WTC11 (cell line): Measurements from ENCODE around the gene AKT3. TPM values are rescaled to one million over a fixed set of nuclear protein-coding genes. Genes with fewer than 3 reads are reported as not detected.

Experiments used
- E2F4 ChIP-seq: sonication (generic); formaldehyde crosslinking; IDR thresholded peaks from 2 replicates; pipeline ENCODE4 v1.8.1; 2022; ENCODE audit warnings: low read depth, mild to moderate bottlenecking, moderate library complexity, missing genetic modification reagents, borderline replicate concordance
- ELF4 ChIP-seq: sonication (generic); formaldehyde crosslinking; IDR thresholded peaks from 2 replicates; pipeline ENCODE4 v1.8.1; 2022; ENCODE audit warnings: low read depth, mild to moderate bottlenecking, moderate library complexity, missing genetic modification reagents
- EMX1 ChIP-seq: fragments of 250-450 bp; sonication (Bioruptor Pico); IDR thresholded peaks from 2 replicates; pipeline ENCODE4 v1.8.0; 2021; ENCODE audit warnings: mild to moderate bottlenecking
- FOXP1 ChIP-seq: sonication (generic); formaldehyde crosslinking; IDR thresholded peaks from 2 replicates; pipeline ENCODE4 v1.8.0; 2022; ENCODE audit warnings: missing genetic modification reagents, mild to moderate bottlenecking, moderate library complexity, borderline replicate concordance
- FOXP4 ChIP-seq: sonication (generic); formaldehyde crosslinking; IDR thresholded peaks from 2 replicates; pipeline ENCODE4 v1.8.0; 2022; ENCODE audit warnings: mild to moderate bottlenecking, missing genetic modification reagents
- NR3C1 ChIP-seq: sonication (generic); formaldehyde crosslinking; conservative IDR thresholded peaks from 2 replicates; pipeline ENCODE4 v1.8.1; 2023; ENCODE audit warnings: low read depth, mild to moderate bottlenecking, missing genetic modification reagents
- OVOL2 ChIP-seq: fragments of 250-450 bp; sonication (Bioruptor Pico); IDR thresholded peaks from 2 replicates; pipeline ENCODE4 v1.9.0; 2021; ENCODE audit warnings: mild to moderate bottlenecking, borderline replicate concordance
- RELA ChIP-seq: sonication (generic); formaldehyde crosslinking; IDR thresholded peaks from 2 replicates; pipeline ENCODE4 v1.8.1; 2022; ENCODE audit warnings: missing genetic modification reagents, mild to moderate bottlenecking, borderline replicate concordance
- TCF7 ChIP-seq: sonication (generic); formaldehyde crosslinking; IDR thresholded peaks from 2 replicates; pipeline ENCODE4 v1.8.0; 2022; ENCODE audit warnings: mild to moderate bottlenecking, low read depth, missing genetic modification reagents, moderate library complexity
- TEAD1 ChIP-seq: sonication (generic); formaldehyde crosslinking; IDR thresholded peaks from 2 replicates; pipeline ENCODE4 v1.8.0; 2022; ENCODE audit warnings: mild to moderate bottlenecking, missing genetic modification reagents
- ZNF416 ChIP-seq: fragments of 250-450 bp; sonication (Bioruptor Pico); IDR thresholded peaks from 2 replicates; pipeline ENCODE4 v1.9.0; 2021; ENCODE audit warnings: mild to moderate bottlenecking, inconsistent platforms
- ZNF425 ChIP-seq: fragments of 250-450 bp; sonication (Bioruptor Pico); conservative IDR thresholded peaks from 2 replicates; pipeline ENCODE4 v1.9.0; 2021; ENCODE audit warnings: mild to moderate bottlenecking
- total RNA-seq: library from RNA; stranded (reverse); gene quantifications from 3 replicates; pipeline ENCODE4 v1.2.3, GENCODE V29; 2021
- TF ChIP-seq, protein P1 (sequence below): fragments of 250-450 bp; sonication (Bioruptor Pico); IDR thresholded peaks from 2 replicates; pipeline ENCODE4 v1.9.0; 2021; ENCODE audit warnings: mild to moderate bottlenecking, borderline replicate concordance
- TF ChIP-seq, protein P2 (sequence below): sonication (generic); formaldehyde crosslinking; conservative IDR thresholded peaks from 2 replicates; pipeline ENCODE4 v1.8.1; 2023; ENCODE audit warnings: mild to moderate bottlenecking, low read depth, missing genetic modification reagents, moderate library complexity
- TF ChIP-seq, protein P3 (sequence below): sonication (generic); formaldehyde crosslinking; IDR thresholded peaks from 2 replicates; pipeline ENCODE4 v1.8.1; 2023; ENCODE audit warnings: mild to moderate bottlenecking, moderate library complexity, missing genetic modification reagents
- TF ChIP-seq, protein P4 (sequence below): sonication (generic); formaldehyde crosslinking; IDR thresholded peaks from 2 replicates; pipeline ENCODE4 v1.8.0; 2023; ENCODE audit warnings: missing genetic modification reagents, mild to moderate bottlenecking, borderline replicate concordance

The AKT3 gene
- total RNA-seq, 1 experiment from 2014 or later: 38.5 TPM

- TF ChIP-seq, protein P1, sequence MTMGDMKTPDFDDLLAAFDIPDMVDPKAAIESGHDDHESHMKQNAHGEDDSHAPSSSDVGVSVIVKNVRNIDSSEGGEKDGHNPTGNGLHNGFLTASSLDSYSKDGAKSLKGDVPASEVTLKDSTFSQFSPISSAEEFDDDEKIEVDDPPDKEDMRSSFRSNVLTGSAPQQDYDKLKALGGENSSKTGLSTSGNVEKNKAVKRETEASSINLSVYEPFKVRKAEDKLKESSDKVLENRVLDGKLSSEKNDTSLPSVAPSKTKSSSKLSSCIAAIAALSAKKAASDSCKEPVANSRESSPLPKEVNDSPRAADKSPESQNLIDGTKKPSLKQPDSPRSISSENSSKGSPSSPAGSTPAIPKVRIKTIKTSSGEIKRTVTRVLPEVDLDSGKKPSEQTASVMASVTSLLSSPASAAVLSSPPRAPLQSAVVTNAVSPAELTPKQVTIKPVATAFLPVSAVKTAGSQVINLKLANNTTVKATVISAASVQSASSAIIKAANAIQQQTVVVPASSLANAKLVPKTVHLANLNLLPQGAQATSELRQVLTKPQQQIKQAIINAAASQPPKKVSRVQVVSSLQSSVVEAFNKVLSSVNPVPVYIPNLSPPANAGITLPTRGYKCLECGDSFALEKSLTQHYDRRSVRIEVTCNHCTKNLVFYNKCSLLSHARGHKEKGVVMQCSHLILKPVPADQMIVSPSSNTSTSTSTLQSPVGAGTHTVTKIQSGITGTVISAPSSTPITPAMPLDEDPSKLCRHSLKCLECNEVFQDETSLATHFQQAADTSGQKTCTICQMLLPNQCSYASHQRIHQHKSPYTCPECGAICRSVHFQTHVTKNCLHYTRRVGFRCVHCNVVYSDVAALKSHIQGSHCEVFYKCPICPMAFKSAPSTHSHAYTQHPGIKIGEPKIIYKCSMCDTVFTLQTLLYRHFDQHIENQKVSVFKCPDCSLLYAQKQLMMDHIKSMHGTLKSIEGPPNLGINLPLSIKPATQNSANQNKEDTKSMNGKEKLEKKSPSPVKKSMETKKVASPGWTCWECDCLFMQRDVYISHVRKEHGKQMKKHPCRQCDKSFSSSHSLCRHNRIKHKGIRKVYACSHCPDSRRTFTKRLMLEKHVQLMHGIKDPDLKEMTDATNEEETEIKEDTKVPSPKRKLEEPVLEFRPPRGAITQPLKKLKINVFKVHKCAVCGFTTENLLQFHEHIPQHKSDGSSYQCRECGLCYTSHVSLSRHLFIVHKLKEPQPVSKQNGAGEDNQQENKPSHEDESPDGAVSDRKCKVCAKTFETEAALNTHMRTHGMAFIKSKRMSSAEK (CRISPR knock-in tag): no peak
- TF ChIP-seq, protein P2, sequence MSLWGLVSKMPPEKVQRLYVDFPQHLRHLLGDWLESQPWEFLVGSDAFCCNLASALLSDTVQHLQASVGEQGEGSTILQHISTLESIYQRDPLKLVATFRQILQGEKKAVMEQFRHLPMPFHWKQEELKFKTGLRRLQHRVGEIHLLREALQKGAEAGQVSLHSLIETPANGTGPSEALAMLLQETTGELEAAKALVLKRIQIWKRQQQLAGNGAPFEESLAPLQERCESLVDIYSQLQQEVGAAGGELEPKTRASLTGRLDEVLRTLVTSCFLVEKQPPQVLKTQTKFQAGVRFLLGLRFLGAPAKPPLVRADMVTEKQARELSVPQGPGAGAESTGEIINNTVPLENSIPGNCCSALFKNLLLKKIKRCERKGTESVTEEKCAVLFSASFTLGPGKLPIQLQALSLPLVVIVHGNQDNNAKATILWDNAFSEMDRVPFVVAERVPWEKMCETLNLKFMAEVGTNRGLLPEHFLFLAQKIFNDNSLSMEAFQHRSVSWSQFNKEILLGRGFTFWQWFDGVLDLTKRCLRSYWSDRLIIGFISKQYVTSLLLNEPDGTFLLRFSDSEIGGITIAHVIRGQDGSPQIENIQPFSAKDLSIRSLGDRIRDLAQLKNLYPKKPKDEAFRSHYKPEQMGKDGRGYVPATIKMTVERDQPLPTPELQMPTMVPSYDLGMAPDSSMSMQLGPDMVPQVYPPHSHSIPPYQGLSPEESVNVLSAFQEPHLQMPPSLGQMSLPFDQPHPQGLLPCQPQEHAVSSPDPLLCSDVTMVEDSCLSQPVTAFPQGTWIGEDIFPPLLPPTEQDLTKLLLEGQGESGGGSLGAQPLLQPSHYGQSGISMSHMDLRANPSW (CRISPR knock-in tag): no peak
- TF ChIP-seq ZNF416 (CRISPR knock-in tag): no peak
- TF ChIP-seq, protein P3, sequence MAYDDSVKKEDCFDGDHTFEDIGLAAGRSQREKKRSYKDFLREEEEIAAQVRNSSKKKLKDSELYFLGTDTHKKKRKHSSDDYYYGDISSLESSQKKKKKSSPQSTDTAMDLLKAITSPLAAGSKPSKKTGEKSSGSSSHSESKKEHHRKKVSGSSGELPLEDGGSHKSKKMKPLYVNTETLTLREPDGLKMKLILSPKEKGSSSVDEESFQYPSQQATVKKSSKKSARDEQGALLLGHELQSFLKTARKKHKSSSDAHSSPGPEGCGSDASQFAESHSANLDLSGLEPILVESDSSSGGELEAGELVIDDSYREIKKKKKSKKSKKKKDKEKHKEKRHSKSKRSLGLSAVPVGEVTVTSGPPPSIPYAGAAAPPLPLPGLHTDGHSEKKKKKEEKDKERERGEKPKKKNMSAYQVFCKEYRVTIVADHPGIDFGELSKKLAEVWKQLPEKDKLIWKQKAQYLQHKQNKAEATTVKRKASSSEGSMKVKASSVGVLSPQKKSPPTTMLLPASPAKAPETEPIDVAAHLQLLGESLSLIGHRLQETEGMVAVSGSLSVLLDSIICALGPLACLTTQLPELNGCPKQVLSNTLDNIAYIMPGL (CRISPR knock-in tag): no peak
- TF ChIP-seq RELA (CRISPR knock-in tag): no peak
- no peak for TF ChIP-seq E2F4 (CRISPR knock-in tag)
- no peak for TF ChIP-seq NR3C1 (CRISPR knock-in tag)
- no peak for TF ChIP-seq TCF7 (CRISPR knock-in tag)
- TF ChIP-seq, protein P4, sequence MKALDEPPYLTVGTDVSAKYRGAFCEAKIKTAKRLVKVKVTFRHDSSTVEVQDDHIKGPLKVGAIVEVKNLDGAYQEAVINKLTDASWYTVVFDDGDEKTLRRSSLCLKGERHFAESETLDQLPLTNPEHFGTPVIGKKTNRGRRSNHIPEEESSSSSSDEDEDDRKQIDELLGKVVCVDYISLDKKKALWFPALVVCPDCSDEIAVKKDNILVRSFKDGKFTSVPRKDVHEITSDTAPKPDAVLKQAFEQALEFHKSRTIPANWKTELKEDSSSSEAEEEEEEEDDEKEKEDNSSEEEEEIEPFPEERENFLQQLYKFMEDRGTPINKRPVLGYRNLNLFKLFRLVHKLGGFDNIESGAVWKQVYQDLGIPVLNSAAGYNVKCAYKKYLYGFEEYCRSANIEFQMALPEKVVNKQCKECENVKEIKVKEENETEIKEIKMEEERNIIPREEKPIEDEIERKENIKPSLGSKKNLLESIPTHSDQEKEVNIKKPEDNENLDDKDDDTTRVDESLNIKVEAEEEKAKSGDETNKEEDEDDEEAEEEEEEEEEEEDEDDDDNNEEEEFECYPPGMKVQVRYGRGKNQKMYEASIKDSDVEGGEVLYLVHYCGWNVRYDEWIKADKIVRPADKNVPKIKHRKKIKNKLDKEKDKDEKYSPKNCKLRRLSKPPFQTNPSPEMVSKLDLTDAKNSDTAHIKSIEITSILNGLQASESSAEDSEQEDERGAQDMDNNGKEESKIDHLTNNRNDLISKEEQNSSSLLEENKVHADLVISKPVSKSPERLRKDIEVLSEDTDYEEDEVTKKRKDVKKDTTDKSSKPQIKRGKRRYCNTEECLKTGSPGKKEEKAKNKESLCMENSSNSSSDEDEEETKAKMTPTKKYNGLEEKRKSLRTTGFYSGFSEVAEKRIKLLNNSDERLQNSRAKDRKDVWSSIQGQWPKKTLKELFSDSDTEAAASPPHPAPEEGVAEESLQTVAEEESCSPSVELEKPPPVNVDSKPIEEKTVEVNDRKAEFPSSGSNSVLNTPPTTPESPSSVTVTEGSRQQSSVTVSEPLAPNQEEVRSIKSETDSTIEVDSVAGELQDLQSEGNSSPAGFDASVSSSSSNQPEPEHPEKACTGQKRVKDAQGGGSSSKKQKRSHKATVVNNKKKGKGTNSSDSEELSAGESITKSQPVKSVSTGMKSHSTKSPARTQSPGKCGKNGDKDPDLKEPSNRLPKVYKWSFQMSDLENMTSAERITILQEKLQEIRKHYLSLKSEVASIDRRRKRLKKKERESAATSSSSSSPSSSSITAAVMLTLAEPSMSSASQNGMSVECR (CRISPR knock-in tag): no peak
- no peak for TF ChIP-seq OVOL2 (CRISPR knock-in tag)
- no peak for TF ChIP-seq TEAD1 (CRISPR knock-in tag)
- TF ChIP-seq EMX1: no peak
- TF ChIP-seq ZNF425 (CRISPR knock-in tag): no peak
- TF ChIP-seq ELF4 (CRISPR knock-in tag): no peak
- TF ChIP-seq FOXP1 (CRISPR knock-in tag): no peak
- no peak for TF ChIP-seq FOXP4
Observed at GRCh38 chr1:243447347-243447746, 402.7 kb downstream of the AKT3 start (continued).
